ENCODE data around the gene SORCS2.

DNA sequence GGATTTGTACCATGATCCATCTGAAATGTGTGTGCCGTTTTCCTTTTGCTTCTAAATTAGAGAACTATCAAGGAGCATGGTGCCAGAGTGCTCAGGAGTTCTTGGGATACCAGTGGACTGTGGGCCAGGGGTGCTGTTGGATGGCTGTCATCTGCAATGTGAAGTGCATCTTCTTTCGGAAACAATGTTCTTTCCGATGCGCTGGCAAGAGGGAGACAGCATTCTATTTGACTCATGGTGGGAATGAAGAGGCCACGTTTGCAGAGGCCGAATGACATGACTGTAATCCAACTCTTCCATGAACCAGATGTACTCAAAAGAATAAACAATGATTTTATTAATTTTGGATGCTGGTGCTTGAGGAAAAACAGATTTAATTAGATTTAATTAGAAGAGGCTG lies 45.5 kb downstream of the SORCS2 start:
- TF ChIP-seq, protein P1, sequence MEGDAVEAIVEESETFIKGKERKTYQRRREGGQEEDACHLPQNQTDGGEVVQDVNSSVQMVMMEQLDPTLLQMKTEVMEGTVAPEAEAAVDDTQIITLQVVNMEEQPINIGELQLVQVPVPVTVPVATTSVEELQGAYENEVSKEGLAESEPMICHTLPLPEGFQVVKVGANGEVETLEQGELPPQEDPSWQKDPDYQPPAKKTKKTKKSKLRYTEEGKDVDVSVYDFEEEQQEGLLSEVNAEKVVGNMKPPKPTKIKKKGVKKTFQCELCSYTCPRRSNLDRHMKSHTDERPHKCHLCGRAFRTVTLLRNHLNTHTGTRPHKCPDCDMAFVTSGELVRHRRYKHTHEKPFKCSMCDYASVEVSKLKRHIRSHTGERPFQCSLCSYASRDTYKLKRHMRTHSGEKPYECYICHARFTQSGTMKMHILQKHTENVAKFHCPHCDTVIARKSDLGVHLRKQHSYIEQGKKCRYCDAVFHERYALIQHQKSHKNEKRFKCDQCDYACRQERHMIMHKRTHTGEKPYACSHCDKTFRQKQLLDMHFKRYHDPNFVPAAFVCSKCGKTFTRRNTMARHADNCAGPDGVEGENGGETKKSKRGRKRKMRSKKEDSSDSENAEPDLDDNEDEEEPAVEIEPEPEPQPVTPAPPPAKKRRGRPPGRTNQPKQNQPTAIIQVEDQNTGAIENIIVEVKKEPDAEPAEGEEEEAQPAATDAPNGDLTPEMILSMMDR (IDR thresholded peaks at IDR 0.05; ENCODE audit: low read length): no peak
- TF ChIP-seq EZH2 (IDR thresholded peaks at IDR 0.05; ENCODE audit: borderline replicate concordance, low read length): no peak

All from OCI-LY1 (cell line).